GM19324 (cell line): ENCODE results near the gene TOM1.

Experiments
- ATAC-seq: cut with Tn5 transposase; IDR thresholded peaks from one replicate; pipeline ENCODE4 v1.9.1; 2021; ENCODE audit warnings: mild to moderate bottlenecking, moderate library complexity; ENCODE audit not compliant: unreplicated experiment, low FRiP score

Gene TOM1

GRCh38 chr22:35306350-35306967 lies 6.8 kb downstream of the TOM1 start:
- ATAC-seq: no peak

- no peak for ATAC-seq
Observed at GRCh38 chr22:35307372-35307771, 7.7 kb downstream of the TOM1 start.

GRCh38 chr22:35307892-35308291 lies 8.2 kb downstream of the TOM1 start:
- ATAC-seq: no peak

GRCh38 chr22:35308480-35309021 lies 8.9 kb downstream of the TOM1 start:
- peak; percentile 44 for ATAC-seq

- no peak for ATAC-seq
Observed at GRCh38 chr22:35310556-35311550, 11.2 kb downstream of the TOM1 start.

- ATAC-seq: no peak
Observed at GRCh38 chr22:35311551-35311999, 11.9 kb downstream of the TOM1 start.

- no peak for ATAC-seq
Observed at GRCh38 chr22:35312198-35313059, 12.7 kb downstream of the TOM1 start.

GRCh38 chr22:35313311-35314121 lies 13.8 kb downstream of the TOM1 start:
- ATAC-seq: no peak

GRCh38 chr22:35314161-35314942 lies 14.7 kb downstream of the TOM1 start:
- no peak for ATAC-seq

GRCh38 chr22:35315141-35315854 lies 15.6 kb downstream of the TOM1 start:
- no peak for ATAC-seq

GRCh38 chr22:35315855-35316745 lies 16.4 kb downstream of the TOM1 start:
- ATAC-seq: no peak

GRCh38 chr22:35316751-35317150 lies 17.1 kb downstream of the TOM1 start:
- no peak for ATAC-seq

GRCh38 chr22:35317680-35318290 lies 18.1 kb downstream of the TOM1 start:
- no peak for ATAC-seq

GRCh38 chr22:35318346-35319215 lies 18.9 kb downstream of the TOM1 start:
- no peak for ATAC-seq

- ATAC-seq: no peak
Observed at GRCh38 chr22:35319244-35319985, 19.7 kb downstream of the TOM1 start.
